ENCODE results near the gene DPF3.

DPF3 gene

GRCh38 chr14:72715850-72716228 lies 178.1 kb downstream of the DPF3 start:
- DNase-seq (ENCODE audit: low spot score) = no peak

GRCh38 chr14:72715215-72715849 lies 178.6 kb downstream of the DPF3 start:
- no peak for DNase-seq (ENCODE audit: low spot score)

DNA sequence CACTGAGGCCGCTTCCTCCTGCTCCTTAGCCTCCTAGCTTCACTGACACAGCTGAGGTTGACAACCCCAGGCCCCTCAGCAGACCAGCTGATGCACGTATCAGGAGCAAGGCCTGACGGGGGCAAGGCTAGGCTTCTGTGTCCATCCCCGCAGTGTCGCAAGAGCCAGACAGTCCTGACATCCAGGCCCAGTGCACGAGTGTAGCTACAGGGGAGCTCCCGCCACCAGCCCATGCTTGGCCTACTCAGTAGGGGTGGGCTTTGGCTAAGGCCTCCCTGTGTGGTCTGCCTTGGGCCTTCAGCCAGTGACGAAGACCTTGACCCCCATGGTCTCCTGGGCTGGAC lies 179.1 kb downstream of the DPF3 start:
- DNase-seq (ENCODE audit: low spot score) = no peak

DNA sequence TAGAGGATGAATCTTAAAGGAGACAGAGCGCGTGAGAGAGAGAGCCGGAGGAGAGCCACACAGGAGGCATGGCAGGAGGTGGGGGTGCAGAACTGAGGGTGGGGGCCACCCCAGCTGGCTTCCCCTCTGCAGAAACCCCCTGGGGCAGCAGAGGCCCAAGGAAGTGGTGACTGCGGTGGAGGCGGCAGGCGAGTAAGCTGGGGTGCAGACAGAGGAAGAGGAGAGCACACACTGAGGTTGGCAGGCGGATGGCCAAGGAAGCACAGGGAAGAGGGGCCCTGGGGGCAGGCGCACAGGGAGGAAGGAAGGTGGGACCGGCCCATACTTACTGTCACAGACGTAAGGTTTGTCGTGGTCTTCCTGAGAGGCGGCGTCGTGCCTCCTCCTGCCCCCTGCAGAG lies 179.8 kb downstream of the DPF3 start:
- DNase-seq (ENCODE audit: low spot score) = no peak

- DNase-seq (ENCODE audit: low spot score) = no peak
These were observed 182.0 kb downstream of the DPF3 start for GRCh38 chr14:72711936-72712335.

- DNase-seq (ENCODE audit: low spot score) = no peak
These were observed 183.8 kb downstream of the DPF3 start for GRCh38 chr14:72709916-72710611.

- DNase-seq (ENCODE audit: low spot score) = peak; percentile 85
These were observed 185.0 kb downstream of the DPF3 start for GRCh38 chr14:72708708-72709475.

DNA sequence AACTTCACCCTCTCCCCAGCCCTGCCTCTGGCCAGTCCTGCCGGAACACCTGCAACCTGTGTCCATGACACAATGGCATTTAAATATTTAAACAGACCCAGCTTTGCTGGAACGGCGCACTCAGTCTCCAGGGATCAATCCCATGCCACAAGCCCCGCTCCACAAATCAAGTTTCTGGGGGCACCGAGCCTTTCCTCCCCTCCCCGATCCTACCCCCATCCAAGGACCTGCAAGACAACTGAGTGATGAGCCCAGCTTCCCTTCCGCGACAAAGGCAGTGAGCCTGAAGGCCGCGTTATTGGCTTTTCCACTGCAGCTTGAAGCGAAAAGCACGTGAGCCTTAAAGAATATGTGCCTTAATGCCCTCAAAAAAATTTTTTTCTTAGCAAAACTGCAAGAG lies 185.7 kb downstream of the DPF3 start:
- no peak for DNase-seq (ENCODE audit: low spot score)

DNA sequence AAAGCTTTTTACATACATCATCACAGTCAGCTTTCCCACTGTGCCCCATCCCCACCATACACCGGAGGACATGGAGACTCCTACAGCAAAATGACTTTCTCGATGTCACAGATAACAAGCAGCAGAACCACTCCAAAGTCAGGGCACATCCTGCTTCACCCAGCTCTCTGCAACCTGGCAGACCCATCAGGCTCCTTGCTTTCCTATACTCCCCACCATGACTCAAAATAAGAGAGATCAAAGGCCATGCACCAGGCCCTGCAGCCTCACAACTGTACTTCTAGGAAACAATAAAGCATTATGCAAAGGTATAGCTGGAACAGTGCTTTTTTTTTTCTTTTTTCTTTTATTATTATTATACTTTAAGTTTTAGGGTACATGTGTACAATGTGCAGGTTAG lies 187.4 kb downstream of the DPF3 start:
- DNase-seq (ENCODE audit: low spot score) = no peak

- no peak for DNase-seq (ENCODE audit: low spot score)
These were observed 189.4 kb downstream of the DPF3 start for GRCh38 chr14:72704502-72704901.

GRCh38 chr14:72701605-72702004 lies 192.3 kb downstream of the DPF3 start:
- no peak for DNase-seq (ENCODE audit: low spot score)

DNA sequence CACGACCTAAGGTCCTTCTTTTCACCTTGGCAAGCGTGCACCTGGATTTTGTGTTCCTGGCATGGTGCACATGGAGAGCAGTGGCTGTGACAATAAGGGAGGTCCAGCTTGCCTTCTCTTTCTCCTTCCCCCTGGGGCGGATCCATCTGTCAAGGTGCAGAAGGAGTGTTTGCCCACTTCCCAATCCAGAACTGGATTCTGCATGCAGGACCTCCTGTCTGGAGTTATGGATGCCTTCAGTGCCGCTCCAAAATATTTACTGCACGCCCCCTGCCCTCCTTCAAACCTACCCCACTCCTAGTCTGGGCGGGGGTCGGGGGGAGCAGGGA lies 192.7 kb downstream of the DPF3 start:
- no peak for DNase-seq (ENCODE audit: low spot score)

DNA sequence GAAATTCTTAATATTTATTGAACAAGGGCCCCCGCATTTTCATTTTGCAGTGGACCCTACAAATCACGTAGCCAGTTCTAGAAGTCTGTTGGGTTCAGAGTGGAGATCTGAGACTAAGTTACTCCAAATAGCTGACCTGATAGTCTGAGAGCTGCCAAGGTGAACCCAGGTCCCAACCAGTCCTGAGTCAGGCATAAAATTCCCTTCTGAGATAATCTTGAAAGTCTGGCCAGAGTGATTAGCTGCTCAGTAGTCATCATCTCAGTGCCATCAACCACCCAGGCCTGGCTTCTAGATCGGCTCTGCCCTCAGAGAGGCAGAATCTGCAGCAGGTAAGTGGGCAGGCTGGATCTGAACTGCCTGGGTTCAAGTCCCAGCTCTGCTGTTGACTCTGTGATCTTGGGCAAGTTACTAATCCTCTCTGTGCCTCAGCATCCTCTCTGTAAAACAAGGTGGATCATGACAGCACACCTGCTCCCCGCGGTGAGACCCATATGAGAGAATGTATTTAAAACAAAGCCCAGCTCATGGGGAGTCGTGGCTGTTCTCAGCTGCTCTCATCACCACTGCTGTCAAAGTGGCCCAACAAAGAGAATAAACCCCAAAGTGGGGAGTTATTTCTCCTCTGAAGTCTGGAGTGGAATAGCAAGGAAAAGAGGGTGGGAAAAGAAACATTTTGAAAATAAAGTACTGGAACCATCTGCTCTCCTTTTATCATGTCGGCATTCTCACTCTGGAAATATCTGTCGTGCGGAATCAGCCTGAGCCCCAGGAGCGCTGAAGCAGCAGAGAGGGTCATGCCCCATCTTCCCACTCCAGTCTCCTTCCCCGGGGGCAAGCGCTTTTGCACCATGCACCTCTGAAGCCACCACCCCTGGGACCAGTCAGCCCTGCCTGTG lies 193.3 kb downstream of the DPF3 start:
- no peak for DNase-seq (ENCODE audit: low spot score)

- no peak for DNase-seq (ENCODE audit: low spot score)
These were observed 194.0 kb downstream of the DPF3 start for GRCh38 chr14:72699852-72700257.

- DNase-seq (ENCODE audit: low spot score) = no peak
These were observed 194.5 kb downstream of the DPF3 start for GRCh38 chr14:72699443-72699842.

DNA sequence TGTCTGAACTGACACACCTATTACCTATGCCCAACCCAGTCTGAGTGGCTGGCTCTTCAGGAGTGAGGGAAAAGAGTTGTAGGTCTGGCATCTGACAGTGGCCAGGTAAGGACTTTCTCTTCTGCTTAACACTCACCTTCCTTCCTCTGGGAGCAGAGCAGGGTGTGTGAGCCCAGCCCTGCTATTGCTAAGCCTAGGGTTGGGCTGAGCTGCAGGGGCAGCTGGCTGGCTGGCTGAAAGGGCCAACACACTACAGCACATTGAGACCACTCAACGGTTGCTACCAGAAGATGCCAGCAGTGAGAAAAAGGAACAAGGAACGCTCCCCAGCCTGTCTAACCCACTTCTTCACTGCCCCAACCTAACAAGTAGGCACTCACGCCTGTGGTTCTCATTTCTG lies 201.2 kb downstream of the DPF3 start:
- no peak for DNase-seq (ENCODE audit: low spot score)

GRCh38 chr14:72690324-72690723 lies 203.6 kb downstream of the DPF3 start:
- no peak for DNase-seq (ENCODE audit: low spot score)

GRCh38 chr14:72688990-72689671 lies 204.8 kb downstream of the DPF3 start:
- no peak for DNase-seq (ENCODE audit: low spot score)

DNA sequence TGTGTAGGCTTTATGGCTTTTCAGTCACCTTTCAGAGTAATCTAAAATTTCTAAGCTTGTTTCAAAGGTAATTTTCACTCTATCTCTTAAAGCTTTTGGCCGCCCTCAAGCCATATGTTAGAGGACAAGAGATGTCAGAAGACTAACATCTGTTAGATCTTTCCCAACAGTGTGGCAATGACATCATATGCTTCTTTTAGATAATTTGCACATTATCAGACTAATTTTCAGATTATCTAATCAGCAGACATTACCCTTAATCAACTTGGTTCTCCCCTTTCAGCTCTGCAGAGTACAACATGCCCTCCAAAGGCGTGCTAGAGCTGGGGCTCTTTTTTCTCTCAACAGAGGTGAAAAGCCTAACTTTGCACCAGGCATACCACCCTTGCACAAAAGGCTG lies 207.1 kb downstream of the DPF3 start:
- no peak for DNase-seq (ENCODE audit: low spot score)

DNA sequence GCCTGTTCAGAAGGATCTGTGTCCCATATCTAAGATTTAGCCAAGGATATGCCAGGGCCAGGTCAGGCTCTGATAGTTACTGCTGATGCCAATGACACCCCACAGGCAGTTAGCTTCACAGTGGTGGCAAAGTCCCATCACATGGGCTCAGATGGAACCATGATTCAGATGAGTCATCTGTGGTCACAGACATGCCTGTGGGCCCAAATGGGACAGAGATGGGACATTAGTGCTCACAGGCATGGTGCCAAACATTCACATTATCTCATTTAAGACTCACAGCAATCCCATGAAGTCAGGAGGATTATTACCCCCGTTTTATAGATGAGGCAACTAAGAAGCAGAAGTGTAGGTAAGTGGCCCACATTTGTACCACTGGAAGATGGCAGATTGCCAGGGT lies 207.8 kb downstream of the DPF3 start:
- no peak for DNase-seq (ENCODE audit: low spot score)

DNA sequence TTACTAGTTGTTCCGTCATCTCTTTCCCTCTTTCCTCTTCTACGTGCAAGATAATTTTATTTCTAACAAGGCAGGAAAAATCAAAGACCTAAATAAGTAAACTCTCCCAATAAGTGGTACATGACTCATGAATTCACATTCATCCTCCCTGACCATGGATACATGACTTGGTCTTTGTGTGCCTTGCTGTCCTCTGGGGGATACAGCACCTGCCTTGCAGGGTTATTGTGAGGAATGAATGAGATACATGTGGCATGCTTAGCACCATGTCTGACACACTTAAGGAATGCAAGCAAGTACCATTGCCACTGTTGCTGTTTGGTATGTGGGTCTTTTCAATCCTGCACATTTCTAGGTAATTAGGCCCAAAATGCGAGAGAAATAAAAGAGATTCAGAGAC lies 208.4 kb downstream of the DPF3 start:
- no peak for DNase-seq (ENCODE audit: low spot score)

DNA sequence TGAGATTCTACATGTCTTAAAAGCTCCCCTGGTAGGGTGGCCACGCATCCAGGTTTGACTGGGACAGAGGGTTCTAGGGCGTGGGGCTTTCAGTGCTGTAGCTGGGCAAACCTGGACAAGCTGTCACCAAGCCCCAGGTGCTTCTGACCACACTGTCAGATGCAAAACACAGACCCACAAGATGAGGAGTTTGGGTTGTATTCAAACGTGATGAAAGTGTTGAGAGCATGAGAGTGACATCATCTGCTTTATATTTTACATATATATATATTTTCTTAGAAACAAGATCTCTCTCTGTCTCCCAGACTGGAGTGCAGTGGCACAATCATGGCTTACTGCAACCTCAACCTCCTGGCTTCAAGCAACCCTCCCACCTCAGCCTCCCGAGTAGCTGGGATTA lies 210.1 kb downstream of the DPF3 start:
- DNase-seq (ENCODE audit: low spot score) = no peak

Data from Ammon's horn (tissue), 1 donor.